Natural killer cell (primary cell): ENCODE results near the gene RYR3. TPM values are rescaled to one million over a fixed set of nuclear protein-coding genes. Genes with fewer than 3 reads are reported as not detected.

ENCODE experiments used
- ATAC-seq, 3 donors: fragments of 150-1000 bp in 2 of 3; fragments of 200-7000 bp in 1 of 3; cut with Tn5 transposase; 1 replicate in 1 of 3; 2 replicates in 2 of 3; pipeline ENCODE4 v1.10.0; 2021; ENCODE audit warnings: mild to moderate bottlenecking in 2 of 3, moderate library complexity in 2 of 3
- DNase-seq, 2 donors: peaks; one replicate each; pipeline versions ENCODE4 v3.0.0 to v3.0.0-alpha.2; 2013 to 2021; ENCODE audit warnings: mixed read lengths in 1 of 2
- H3K27ac ChIP-seq: one replicate; pipeline ENCODE4 v1.5.1; 2013; ENCODE audit warnings: mild to moderate bottlenecking, low read length
- H3K27me3 ChIP-seq: one replicate; pipeline ENCODE4 v1.6.1; 2013; ENCODE audit warnings: low read length; ENCODE audit not compliant: control insufficient read depth, insufficient read depth
- H3K36me3 ChIP-seq: one replicate; pipeline ENCODE4 v1.6.1; 2013; ENCODE audit warnings: low read length; ENCODE audit not compliant: control insufficient read depth, insufficient read depth
- H3K4me1 ChIP-seq: one replicate; pipeline ENCODE4 v1.6.1; 2013; ENCODE audit warnings: low read length; ENCODE audit not compliant: control insufficient read depth, insufficient read depth
- H3K4me3 ChIP-seq: one replicate; pipeline ENCODE4 v1.5.1; 2013; ENCODE audit warnings: low read length
- H3K9me3 ChIP-seq: one replicate; pipeline ENCODE4 v1.6.1; 2013; ENCODE audit warnings: low read length; ENCODE audit not compliant: control insufficient read depth, insufficient read depth
- H3K27ac Mint-ChIP-seq, 2 donors: one replicate each; pipeline ENCODE4 v1.8.0; 2022; ENCODE audit warnings: mild to moderate bottlenecking in 2 of 2, mixed read lengths in 2 of 2, moderate library complexity in 1 of 2
- H3K27me3 Mint-ChIP-seq, 2 donors: one replicate each; pipeline ENCODE4 v1.8.0; 2022; ENCODE audit warnings: low read depth in 2 of 2, mixed read lengths in 2 of 2
- H3K36me3 Mint-ChIP-seq: one replicate; pipeline ENCODE4 v1.8.0; 2022; ENCODE audit warnings: mixed read lengths
- H3K4me1 Mint-ChIP-seq, 2 donors: one replicate each; pipeline ENCODE4 v1.8.0; 2022; ENCODE audit warnings: mixed read lengths in 2 of 2
- H3K4me3 Mint-ChIP-seq: one replicate; pipeline ENCODE4 v1.8.0; 2022; ENCODE audit warnings: mild to moderate bottlenecking, moderate library complexity, mixed read lengths
- H3K9me3 Mint-ChIP-seq, 2 donors: one replicate each; pipeline ENCODE4 v1.8.0; 2022; ENCODE audit warnings: mixed read lengths in 2 of 2
- WGBS: methylation state at CpG from one replicate; pipeline ENCODE4 v1.1.7; 2013; ENCODE audit warnings: missing lambda C conversion rate; ENCODE audit not compliant: insufficient coverage; 5-methylcytosine and 5-hydroxymethylcytosine counted together
- intact Hi-C: fragments of 100-400 bp; cut with micrococcal nuclease; formaldehyde crosslinking; loops from one replicate; pipeline ENCODE4 v1.14.2; 2022
- total RNA-seq, 4 donors: library from RNA; stranded (reverse); fragments of 120-200 nt in 1 of 4; gene quantifications; one replicate each; pipeline versions ENCODE4 v1.2.3 to v1.2.4, GENCODE V29; 2013 to 2022
- TF ChIP-seq, protein P1 (sequence below): fragments of 200-600 bp; IDR thresholded peaks from one replicate; pipeline ENCODE4 v1.8.0; 2022; ENCODE audit warnings: antibody characterized with exemption

Gene RYR3
- total RNA-seq, 3 donors from 2014 or later (not counting 1 experiment from before 2014, with no cell fraction given): 0.09 to 6.2 TPM; not detected in 1

DNA sequence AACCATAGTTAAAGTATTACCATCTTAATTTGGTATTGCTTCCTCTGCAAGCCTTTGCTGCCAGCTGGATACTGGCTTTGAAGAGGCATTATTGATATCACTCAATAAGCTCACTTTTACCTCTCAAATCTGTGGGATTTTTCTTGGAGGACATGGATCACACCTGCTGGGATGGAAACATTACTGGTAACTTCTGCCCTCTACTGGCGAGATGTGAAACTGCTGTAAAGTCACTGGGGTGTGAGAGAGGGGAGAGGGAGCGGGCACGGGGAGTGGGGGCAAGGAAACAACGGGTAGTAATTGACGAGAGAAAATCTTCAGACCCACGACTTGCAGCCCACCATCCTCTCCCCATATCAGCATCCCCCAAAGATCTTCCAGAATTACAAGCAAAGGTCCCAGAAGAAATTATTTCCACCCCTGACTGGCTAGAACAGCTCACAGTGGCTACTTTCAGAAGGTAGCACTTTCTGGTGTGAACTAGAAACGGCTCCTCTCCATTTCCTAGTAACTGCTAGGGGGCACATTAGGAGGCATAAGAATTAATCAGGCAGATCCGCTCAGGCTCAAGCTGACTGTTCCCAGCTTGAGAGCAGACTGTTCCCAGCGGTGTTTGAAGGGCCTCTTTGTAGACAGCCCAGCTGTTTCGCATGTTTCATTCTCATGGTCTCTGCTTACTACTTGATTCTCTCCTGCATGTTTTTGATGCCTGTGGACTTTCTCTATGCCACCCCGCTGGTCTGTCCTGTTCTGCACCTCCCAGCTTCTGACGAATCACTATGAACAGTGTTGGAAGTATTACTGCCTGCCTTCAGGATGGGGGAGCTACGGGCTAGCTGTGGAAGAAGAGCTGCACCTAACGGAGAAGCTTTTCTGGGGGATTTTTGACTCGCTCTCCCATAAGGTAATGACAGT, 427.2 kb downstream of the RYR3 start:
- H3K27me3 Mint-ChIP-seq: no peaks in the 10 kb centered on the region
- no peaks in the 10 kb centered on the region for H3K36me3 Mint-ChIP-seq
- ATAC-seq: peak in 2 of 3 donors; percentile 42 to 46
- WGBS: 69% methylated on average over 11 of the region's 15 CpGs
- H3K4me3 Mint-ChIP-seq: no peak overlapping the region
- no peaks in the 10 kb centered on the region for H3K4me1 Mint-ChIP-seq
- no peak overlapping the region for H3K27ac Mint-ChIP-seq
- TF ChIP-seq, protein P1, sequence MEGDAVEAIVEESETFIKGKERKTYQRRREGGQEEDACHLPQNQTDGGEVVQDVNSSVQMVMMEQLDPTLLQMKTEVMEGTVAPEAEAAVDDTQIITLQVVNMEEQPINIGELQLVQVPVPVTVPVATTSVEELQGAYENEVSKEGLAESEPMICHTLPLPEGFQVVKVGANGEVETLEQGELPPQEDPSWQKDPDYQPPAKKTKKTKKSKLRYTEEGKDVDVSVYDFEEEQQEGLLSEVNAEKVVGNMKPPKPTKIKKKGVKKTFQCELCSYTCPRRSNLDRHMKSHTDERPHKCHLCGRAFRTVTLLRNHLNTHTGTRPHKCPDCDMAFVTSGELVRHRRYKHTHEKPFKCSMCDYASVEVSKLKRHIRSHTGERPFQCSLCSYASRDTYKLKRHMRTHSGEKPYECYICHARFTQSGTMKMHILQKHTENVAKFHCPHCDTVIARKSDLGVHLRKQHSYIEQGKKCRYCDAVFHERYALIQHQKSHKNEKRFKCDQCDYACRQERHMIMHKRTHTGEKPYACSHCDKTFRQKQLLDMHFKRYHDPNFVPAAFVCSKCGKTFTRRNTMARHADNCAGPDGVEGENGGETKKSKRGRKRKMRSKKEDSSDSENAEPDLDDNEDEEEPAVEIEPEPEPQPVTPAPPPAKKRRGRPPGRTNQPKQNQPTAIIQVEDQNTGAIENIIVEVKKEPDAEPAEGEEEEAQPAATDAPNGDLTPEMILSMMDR: peak; percentile 74
- Histone ChIP-seq H3K27me3 (no peaks in the 10 kb centered on the region), H3K4me3 (no peak overlapping the region), H3K27ac (no peak overlapping the region), H3K4me1 (no peaks in the 10 kb centered on the region), H3K36me3 (no peaks in the 10 kb centered on the region), H3K9me3 (no peaks in the 10 kb centered on the region)
- no peaks in the 10 kb centered on the region for H3K9me3 Mint-ChIP-seq
- intact Hi-C loops: no loop called here
- DNase-seq: peak in 1 of 2 donors; percentile 47

DNA sequence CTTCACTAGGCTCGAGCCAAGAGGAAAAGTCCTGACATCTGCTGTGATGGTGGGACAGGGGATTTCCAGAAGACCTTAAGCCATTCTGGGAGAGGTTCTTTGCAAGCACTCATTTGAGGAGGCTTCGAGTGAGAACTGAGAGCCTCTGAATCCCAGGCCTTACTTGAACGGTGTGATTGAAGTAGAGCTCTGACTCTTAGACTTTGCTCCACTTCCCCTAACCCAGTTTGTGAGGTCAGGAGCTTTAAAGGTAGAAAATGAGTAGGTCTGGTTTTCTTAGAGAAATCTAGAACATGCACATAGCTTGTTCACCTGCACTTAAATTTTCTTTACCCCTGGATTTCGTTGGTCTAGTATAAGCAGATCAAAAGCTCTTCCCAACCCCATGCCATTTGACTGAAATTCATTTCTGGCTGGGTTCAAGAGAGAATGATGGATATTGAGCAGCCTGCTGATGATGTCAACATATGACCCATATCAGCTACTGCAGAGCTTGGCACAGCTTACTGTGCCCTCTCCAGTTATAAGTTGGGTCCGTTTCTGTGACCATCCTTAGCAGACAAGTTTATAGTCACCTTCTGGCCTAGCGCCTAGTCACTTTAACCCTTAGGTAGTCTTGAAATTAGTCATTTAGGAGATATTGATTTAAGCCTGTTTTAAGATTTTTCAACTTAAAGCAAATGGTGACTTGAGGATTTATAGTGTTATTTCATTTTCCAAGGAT, 428.3 kb downstream of the RYR3 start:
- no peaks in the 10 kb centered on the region for H3K9me3 Mint-ChIP-seq
- H3K27ac ChIP-seq: no peak overlapping the region
- no peaks in the 10 kb centered on the region for H3K9me3 ChIP-seq
- no peaks in the 10 kb centered on the region for H3K27me3 ChIP-seq
- no peaks in the 10 kb centered on the region for H3K4me1 ChIP-seq
- WGBS: 84% methylated on average over 6 of the region's 6 CpGs
- H3K27ac Mint-ChIP-seq: no peak overlapping the region
- H3K36me3 Mint-ChIP-seq: no peaks in the 10 kb centered on the region
- H3K4me3 ChIP-seq: no peak overlapping the region
- no peaks in the 10 kb centered on the region for H3K27me3 Mint-ChIP-seq
- H3K4me1 Mint-ChIP-seq: no peaks in the 10 kb centered on the region
- H3K36me3 ChIP-seq: no peaks in the 10 kb centered on the region
- no peak overlapping the region for H3K4me3 Mint-ChIP-seq
- ATAC-seq (no peak), DNase-seq (no peak)
- intact Hi-C loops: no loop called here
- TF ChIP-seq, protein P1: no peak

DNA sequence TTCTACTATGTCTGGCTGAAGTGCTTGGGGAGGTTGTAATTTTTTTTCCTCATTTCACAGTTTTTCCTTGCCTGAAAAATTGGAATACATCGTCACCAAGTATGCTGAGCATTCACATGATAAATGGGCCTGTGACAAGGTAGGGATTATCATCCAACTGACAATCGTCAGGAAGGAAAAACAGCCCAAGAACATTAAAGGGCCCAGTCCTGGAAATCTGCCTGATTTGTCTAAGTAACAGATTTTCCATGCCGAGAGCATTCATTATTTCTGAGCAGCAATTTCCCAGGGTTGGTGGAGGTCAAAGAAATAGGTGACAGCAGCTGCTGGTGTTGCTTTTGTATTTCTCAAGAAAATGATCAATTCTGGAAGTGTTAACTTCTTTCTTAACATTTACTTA, 431.5 kb downstream of the RYR3 start:
- intact Hi-C loops: no loop called here
- H3K4me3 Mint-ChIP-seq: no peak overlapping the region
- WGBS: 81% methylated on average over 3 of the region's 3 CpGs

More for the DNA sequence above, 431.5 kb downstream of the RYR3 start:
- TF ChIP-seq, protein P1: no peak
- no peaks in the 10 kb centered on the region for H3K9me3 Mint-ChIP-seq
- H3K27me3 Mint-ChIP-seq: no peaks in the 10 kb centered on the region
- Histone ChIP-seq H3K27ac (no peak overlapping the region), H3K4me3 (no peak overlapping the region), H3K36me3 (no peaks in the 10 kb centered on the region), H3K27me3 (no peaks in the 10 kb centered on the region), H3K9me3 (no peaks in the 10 kb centered on the region), H3K4me1 (no peaks in the 10 kb centered on the region)
- no peaks in the 10 kb centered on the region for H3K36me3 Mint-ChIP-seq
- DNase-seq (no peak), ATAC-seq (no peak)
- no peak overlapping the region for H3K27ac Mint-ChIP-seq
- H3K4me1 Mint-ChIP-seq: no peaks in the 10 kb centered on the region
